Hindlimb muscle (tissue), 1 donor: ENCODE results near the gene TTC21A. TPM values are rescaled to one million over a fixed set of nuclear protein-coding genes. Genes with fewer than 3 reads are reported as not detected.

ENCODE experiments used
- DNase-seq: peaks from one replicate; pipeline ENCODE4 v3.0.0-alpha.2; 2013
- polyA plus RNA-seq: library from polyadenylated mRNA; unstranded; fragments of 120-200 nt; gene quantifications from one replicate; pipeline ENCODE4 v1.2.1, GENCODE V29; 2013; ENCODE audit not compliant: insufficient read length

Gene TTC21A
- polyA plus RNA-seq, 1 donor = 2.9 TPM

- no peak for DNase-seq
Observed at GRCh38 chr3:39098473-39099000, 8.9 kb upstream of the TTC21A start.

GRCh38 chr3:39099242-39099641 is 8.2 kb upstream of the TTC21A start:
- DNase-seq = no peak

GRCh38 chr3:39099738-39100499 is 7.6 kb upstream of the TTC21A start:
- no peak for DNase-seq

- DNase-seq = no peak
Observed at GRCh38 chr3:39100500-39100886, 7.0 kb upstream of the TTC21A start.

GRCh38 chr3:39101022-39101689 is 6.3 kb upstream of the TTC21A start:
- no peak for DNase-seq

GRCh38 chr3:39102504-39103323 is 4.8 kb upstream of the TTC21A start:
- no peak for DNase-seq

GRCh38 chr3:39103324-39103693 is 4.2 kb upstream of the TTC21A start:
- no peak for DNase-seq

- no peak for DNase-seq
Observed at GRCh38 chr3:39103791-39104552, 3.5 kb upstream of the TTC21A start.

GRCh38 chr3:39104961-39105686 is 2.4 kb upstream of the TTC21A start:
- no peak for DNase-seq

- no peak for DNase-seq
Observed at GRCh38 chr3:39105687-39106063, 1.8 kb upstream of the TTC21A start.

GRCh38 chr3:39106281-39106811 is 1.1 kb upstream of the TTC21A start:
- peak; percentile 12 for DNase-seq

GRCh38 chr3:39106851-39107387 is 561 bp upstream of the TTC21A start:
- DNase-seq = peak; percentile 46

GRCh38 chr3:39108200-39108710 is 775 bp downstream of the TTC21A start:
- peak; percentile 8 for DNase-seq

- DNase-seq = no peak
Observed at GRCh38 chr3:39109086-39109485, 1.6 kb downstream of the TTC21A start.

GRCh38 chr3:39110041-39110639 is 2.7 kb downstream of the TTC21A start:
- DNase-seq = no peak

GRCh38 chr3:39112113-39112512 is 4.6 kb downstream of the TTC21A start:
- DNase-seq = no peak

GRCh38 chr3:39112535-39112934 is 5.1 kb downstream of the TTC21A start:
- no peak for DNase-seq

GRCh38 chr3:39113291-39113690 is 5.8 kb downstream of the TTC21A start:
- no peak for DNase-seq

- no peak for DNase-seq
Observed at GRCh38 chr3:39114456-39114855, 7.0 kb downstream of the TTC21A start.

- no peak for DNase-seq
Observed at GRCh38 chr3:39115870-39116269, 8.4 kb downstream of the TTC21A start.
